ENCODE measurements around the gene TPBGL.
"Not testable (repeated sequence)": the region's sequence is repeated elsewhere in the genome, so short reads cannot be mapped to it uniquely, and the experiment has no call there.

TPBGL gene

DNA sequence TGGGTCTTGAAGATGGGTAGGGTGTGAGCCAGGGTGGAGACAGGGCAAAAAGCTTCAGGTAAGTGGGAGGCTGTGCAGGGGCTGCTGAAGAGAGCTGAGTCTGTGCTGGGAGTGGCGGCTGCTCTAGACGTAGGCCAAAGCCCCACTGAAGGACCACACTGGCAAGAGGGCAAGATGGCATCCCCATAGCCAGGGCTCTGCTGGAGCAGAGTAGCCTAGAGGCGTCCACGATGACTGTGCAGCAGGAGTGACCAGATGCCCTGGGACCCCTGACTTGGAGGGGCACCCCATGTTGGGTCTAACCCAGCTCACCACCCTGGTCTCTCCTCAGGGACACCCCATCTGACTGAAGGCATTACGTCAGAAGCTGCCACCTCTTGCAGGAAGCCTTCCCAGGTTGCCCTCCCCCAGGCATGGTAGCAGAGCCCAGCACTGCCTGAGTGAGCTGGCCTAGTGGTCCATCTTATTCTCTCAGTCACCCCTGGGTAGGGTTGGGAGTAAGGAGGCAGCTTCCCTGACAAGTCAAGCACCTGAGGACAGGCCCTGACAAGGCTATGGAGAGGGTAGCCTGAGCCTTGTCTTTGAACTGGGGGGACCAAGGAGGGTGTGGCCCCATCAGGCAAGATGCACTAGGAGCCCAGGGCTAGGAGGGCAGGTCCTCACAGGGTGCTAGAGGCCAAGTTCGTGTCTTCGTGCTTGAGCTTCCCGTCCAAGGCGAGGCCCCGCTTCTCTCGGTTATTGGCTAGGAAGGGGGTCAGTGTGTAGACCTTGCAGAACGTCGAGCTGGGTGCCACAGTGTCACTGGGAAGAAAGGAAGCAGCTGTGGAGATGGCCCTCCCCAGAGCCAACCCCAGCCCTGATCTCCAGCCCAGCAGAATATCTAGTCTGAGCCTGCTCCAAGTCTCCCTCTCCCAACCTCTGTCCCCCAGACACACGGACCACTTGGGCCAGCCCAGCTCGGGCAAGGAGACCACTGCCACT is 33.1 kb downstream of the TPBGL start:
- DNase-seq, result no peak

GRCh38 chr11:75274716-75275115 is 34.1 kb downstream of the TPBGL start:
- DNase-seq, result not testable (repeated sequence)

GRCh38 chr11:75275581-75275980 is 35.0 kb downstream of the TPBGL start:
- peak; percentile 77 for DNase-seq

GRCh38 chr11:75276186-75276585 is 35.6 kb downstream of the TPBGL start:
- DNase-seq, result no peak

- no peak for DNase-seq
Observed at GRCh38 chr11:75276686-75277085, 36.1 kb downstream of the TPBGL start.

DNA sequence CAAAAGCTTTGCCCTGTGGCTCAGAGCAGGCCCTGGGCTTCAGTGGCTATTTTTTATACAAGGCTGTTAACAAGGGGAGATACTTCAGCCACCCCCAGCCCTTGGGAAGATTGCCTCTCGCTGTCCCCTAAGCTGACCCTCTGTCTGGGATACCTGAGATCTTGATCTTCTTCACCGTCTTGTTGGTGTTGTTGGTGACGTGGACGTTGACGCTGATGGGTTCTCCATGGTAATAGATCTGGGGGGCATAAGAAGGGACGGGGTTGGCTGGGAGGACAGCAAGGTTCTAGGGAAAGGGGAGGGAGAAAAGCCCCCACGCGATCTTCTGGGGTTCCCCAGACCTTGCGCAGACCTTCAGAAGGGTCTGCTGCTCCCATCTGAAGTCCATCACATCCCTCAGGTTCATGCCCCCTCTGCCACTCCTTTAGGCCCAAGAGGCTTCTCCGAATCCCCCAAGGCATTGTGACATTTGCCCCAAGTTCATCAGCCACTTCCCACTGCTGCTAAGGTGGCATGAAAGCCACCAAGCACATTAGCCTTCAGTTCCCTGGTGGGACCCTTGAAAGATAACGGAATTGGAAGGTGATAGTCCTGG is 36.7 kb downstream of the TPBGL start:
- no peak for DNase-seq

DNA sequence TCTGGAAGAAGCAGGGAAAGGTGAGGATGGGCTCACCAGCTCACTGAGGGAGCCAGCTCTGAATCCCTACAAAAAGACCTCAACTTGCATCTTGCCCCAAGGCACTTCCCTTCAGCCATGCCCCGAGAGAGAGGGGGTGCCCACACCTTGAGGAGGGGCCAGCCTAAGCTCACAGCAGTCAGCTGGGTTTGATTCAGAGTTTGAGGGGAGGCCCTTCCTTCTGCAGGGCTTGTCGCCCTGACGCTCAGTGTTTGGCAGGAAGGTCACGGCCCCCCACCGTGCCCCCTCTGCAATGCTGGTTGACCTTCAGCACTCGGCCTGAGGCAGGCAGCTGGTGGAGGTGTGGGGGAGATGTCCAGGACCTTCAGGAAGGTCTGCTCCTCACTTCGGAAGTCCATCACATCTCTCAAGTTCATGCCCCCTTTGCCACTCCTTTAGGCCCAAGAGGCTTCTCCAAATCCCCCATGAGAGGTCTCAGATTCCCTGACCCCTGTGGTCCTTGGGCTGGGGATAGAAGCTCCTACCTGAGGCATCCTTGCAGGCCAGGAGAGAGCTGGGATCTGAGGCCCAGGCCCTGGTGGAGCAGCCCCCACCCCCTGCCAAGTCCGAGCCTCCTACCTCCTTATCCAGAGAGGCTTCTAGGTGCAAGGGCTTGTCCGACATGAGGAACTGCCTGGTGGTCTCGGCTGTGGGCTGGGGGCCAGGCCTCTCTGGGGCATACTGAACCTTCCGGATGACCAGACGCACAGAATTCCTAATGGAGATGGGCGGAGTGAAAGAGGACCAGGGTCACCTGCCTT is 37.6 kb downstream of the TPBGL start:
- DNase-seq, result no peak

GRCh38 chr11:75279273-75279672 is 38.7 kb downstream of the TPBGL start:
- DNase-seq, result no peak

- DNase-seq, result peak; percentile 76
Observed at GRCh38 chr11:75280227-75280701, 39.7 kb downstream of the TPBGL start.

DNA sequence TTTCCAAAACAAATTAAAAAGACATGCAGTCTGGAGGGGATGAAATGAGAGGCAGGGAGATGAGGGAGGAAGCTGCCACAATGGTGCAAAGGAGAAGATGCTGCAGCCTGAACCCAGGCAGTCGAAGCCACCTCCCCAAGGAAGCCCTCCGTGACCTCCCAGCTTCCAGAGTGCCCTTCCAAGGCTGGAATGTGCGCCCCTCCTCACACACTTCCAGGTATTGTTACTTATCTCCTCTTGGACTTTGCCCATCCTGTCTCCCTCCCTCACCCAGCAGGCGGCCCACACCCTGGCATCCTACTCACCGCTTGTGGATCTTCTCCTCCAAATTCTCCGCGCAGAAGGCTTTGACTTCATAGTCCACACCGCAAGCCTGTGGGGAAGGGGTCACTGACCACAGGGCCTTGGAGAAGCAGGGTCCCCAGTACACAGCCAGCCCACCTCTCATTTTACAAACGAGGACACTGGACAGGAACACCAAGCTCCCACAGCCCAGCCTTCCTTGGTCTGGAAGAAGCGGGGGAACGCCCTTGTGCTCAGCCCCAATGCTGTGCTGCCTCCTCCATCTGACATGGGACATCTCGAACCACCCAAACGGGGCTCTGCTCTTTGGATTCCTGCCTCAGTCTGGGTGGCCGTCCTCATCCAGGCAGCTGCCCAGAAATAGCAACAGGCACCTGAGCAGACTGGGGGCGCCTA is 40.3 kb downstream of the TPBGL start:
- no peak for DNase-seq

GRCh38 chr11:75281469-75282095 is 41.0 kb downstream of the TPBGL start:
- DNase-seq, result no peak

- DNase-seq, result no peak
Observed at GRCh38 chr11:75283391-75283931, 42.9 kb downstream of the TPBGL start.

GRCh38 chr11:75285776-75286360 is 45.3 kb downstream of the TPBGL start:
- no peak for DNase-seq

- no peak for DNase-seq
Observed at GRCh38 chr11:75286826-75287465, 46.4 kb downstream of the TPBGL start.

- DNase-seq, result no peak
Observed at GRCh38 chr11:75287579-75287978, 47.0 kb downstream of the TPBGL start.

- no peak for DNase-seq
Observed at GRCh38 chr11:75289511-75289760, 48.9 kb downstream of the TPBGL start.

DNA sequence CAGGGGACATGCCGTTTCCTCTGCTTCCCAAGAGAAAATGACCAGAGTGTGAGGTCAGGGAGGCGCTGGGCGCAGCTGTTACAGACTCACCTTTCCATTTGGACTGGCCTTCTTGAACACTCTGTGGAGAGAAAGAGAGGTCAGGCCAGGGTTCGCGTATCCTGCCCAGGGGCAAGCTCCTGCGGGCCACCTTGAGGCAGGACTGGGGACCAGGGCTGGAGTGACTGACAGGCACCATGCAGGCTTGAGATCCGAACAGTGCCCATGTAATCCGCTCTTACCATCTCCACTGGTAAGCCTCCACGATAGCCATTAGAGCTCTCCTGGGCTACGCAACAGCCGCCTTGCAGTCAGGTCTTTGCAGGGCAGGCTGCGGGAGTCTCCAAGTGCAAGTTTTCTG is 49.3 kb downstream of the TPBGL start:
- DNase-seq, result no peak

- DNase-seq, result no peak
Observed at GRCh38 chr11:75291741-75292140, 51.2 kb downstream of the TPBGL start.

GRCh38 chr11:75292943-75293342 is 52.4 kb downstream of the TPBGL start:
- DNase-seq, result no peak

Data from activated CD4-positive, alpha-beta T cell treated with anti-CD3 and anti-CD28 coated beads, Interleukin-10, Interleukin-2, amounts not matched to agents 100 ng/mL and 50 ng/mL, durations not matched to agents 16 hours and 8 hours (primary cell).